GM13976 (cell line): Measurements from ENCODE around the gene ZNF280D.

Experiments
- DNase-seq: peaks from one replicate; pipeline ENCODE4 v3.0.0; 2012; ENCODE audit warnings: low spot score
- in situ Hi-C: fragments of 300-500 bp; cut with MboI; formaldehyde crosslinking; loops from one replicate; pipeline ENCODE4 v1.12.0; 2022; ENCODE audit warnings: low sequenced_read_pairs, mixed read lengths, inconsistent platforms; ENCODE audit not compliant: unreplicated experiment
- TF ChIP-seq, protein P1 (sequence below): IDR thresholded peaks from 2 replicates; pipeline ENCODE4 v1.5.1; 2012; ENCODE audit warnings: borderline replicate concordance, mild to moderate bottlenecking; ENCODE audit not compliant: insufficient read depth; ENCODE audit errors: extremely low read depth, missing control alignments, control extremely low read depth

Gene ZNF280D

DNA sequence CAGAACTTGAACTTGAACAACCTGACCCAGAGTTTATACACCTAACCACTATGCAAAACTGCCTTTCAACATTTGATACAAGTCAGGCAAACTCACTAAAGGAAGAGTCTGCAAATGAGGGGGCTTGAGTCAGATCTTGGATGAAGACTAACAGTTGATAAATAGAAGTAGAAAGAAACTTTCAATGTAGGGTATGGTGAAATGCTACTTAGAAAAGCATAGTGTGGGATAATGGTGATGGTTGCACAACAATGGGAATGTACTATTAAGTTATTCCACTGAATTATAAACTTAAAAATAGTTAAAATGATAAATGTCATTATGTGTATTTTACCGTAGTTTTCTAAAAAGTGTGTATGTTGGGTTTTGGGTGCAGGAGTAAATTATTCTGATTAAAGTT lies 19.7 kb upstream of the ZNF280D start:
- TF ChIP-seq, protein P1, sequence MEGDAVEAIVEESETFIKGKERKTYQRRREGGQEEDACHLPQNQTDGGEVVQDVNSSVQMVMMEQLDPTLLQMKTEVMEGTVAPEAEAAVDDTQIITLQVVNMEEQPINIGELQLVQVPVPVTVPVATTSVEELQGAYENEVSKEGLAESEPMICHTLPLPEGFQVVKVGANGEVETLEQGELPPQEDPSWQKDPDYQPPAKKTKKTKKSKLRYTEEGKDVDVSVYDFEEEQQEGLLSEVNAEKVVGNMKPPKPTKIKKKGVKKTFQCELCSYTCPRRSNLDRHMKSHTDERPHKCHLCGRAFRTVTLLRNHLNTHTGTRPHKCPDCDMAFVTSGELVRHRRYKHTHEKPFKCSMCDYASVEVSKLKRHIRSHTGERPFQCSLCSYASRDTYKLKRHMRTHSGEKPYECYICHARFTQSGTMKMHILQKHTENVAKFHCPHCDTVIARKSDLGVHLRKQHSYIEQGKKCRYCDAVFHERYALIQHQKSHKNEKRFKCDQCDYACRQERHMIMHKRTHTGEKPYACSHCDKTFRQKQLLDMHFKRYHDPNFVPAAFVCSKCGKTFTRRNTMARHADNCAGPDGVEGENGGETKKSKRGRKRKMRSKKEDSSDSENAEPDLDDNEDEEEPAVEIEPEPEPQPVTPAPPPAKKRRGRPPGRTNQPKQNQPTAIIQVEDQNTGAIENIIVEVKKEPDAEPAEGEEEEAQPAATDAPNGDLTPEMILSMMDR = no peak
- no peak for DNase-seq
- in situ Hi-C loops = no loop called here

DNA sequence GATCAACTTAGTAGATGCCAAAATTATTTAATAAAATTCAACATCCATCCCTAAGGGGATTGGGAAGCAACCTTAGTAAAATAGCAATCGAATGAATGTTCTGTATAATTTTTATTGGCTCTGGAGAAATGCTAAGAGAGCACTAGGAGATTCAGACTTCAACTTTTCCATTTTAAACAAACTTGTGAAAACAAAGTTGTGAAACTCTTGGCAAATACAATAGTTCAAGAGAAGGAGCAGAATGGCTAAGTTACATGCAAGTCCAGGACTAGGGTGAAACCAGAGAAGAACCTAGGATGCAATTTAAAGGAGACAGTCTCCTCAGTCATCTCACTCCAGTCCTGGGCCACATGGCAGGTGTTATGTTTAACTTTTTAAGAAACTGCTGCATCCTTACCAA lies 16.7 kb upstream of the ZNF280D start:
- in situ Hi-C loops = no loop called here
- TF ChIP-seq, protein P1 = no peak
- DNase-seq = no peak

DNA sequence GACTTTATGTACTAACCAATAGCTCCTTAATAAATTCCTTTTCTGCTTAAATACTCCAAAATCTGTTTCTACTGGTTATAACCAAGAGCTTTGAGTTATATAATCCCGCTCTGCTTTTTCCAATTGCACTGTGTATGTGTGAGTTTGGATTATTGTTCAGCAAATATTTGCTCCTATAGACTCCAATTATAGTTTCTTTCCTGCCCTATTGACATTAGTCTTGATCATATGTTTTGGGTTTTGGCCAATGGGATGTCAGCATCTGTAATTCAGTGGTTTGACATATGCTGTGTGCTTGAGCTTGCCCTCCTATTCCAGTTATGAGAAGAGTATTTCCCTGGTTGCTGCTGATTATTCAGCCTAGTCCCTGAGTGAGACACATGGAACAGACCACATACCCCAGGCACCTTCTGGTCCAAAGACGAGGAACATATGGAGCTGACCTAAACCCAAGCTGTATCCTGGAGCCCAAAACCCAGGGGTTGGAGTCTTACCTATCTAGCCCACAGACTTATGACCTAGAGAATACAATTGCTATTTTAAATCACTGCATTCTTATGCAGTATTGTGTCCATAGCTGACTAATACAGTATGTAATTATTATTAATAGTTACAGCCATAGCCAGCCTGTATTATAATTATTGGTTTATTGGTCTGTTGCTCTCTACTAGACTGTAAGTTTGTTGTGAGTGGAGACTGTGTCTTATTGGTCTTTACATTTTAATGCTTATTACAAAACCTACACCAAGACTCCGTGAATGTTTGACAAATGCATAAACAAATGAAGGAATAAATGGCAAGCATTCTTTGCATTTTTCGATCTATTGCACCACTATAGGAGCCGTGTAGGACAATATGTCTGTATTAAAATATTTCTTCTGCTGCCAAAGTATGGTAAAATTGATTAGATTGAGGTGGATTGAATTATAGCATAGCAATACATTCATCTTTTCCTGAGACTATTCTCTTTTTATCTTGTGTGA lies 11.7 kb upstream of the ZNF280D start:
- in situ Hi-C loops = no loop called here
- DNase-seq = no peak
- TF ChIP-seq, protein P1 = no peak

DNA sequence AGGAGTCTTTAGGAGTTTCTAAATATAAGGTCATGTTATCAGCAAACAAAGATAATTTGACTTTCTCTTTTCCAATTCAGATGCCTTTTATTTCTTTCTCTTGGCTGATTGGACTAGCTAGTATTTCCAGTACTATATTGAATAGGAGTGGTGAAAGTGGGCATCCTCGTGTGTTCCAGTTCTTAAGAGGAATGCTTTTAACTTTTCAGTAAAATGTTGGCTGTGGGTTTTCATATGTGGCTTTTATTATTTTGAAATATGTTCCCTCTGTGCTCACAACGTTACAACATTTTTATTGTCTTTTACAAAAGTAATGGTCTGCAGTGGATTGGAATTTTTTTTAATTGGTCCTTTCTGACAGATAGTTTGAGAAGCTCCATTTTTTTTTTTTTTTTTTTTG lies 8.2 kb upstream of the ZNF280D start:
- in situ Hi-C loops = no loop called here
- TF ChIP-seq, protein P1 = no peak
- no peak for DNase-seq

DNA sequence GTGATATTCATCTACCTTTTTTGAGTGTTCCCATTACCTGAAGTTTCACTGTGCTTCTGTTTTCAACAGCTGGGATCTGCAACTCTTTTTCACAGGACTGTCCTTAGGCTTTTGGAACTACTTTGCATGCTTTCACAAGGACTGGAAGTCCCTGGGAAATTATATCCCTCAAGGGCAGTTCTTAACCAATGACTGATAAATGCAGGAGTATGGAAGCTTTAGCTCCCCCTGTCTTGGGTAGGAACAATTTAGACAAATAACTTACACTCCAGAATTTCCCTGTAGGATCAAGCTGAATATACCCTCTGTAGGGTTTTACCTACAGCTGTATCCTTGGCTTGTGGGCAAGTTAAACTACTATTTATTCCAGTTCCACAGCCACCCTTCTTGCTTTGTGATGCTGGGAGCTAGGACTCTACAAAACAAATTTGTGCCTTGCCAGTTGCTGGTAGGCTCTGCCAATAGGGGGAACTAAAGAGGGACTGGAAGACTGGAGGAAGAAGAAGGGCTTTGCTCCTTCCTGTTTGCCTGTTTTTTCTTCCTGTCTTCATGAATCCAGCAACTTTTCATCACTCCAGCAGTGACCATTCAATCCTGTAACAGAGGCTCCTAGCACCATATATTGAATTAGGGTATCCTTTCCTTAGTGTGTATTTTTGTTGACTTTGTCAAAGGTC lies 6.8 kb upstream of the ZNF280D start:
- in situ Hi-C loops = no loop called here
- DNase-seq = no peak

DNA sequence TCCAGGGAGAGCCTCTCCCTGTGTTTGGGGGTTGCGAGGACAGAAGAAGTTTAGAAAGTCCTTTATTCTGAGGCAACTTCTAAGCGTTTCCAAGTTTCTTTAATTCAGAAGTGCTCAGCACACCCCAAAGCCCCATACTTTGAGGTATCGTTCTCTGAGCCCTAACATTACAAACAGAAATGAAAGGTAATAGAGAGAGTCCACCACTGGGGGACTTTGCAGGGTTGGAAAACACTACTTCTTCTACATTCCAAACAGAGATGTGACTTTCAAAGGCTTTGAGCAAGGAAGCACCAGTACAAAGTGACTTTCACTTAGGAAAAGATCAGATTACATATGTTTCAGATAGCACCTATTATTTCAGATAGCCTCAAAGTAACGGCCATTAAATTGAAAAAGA lies 6.2 kb upstream of the ZNF280D start:
- TF ChIP-seq, protein P1 = no peak
- in situ Hi-C loops = no loop called here

More for the DNA sequence above, 6.8 kb upstream of the ZNF280D start:
- TF ChIP-seq, protein P1 = peak; percentile 19

More for the DNA sequence above, 6.2 kb upstream of the ZNF280D start:
- DNase-seq = no peak
